ENCODE measurements around the gene RELN.

RELN gene

GRCh38 chr7:103857435-103857834, 132.0 kb downstream of the RELN start:
- Histone ChIP-seq H3K36me3 (ENCODE audit: control insufficient read depth in 2 of 2, insufficient read depth in 1 of 2, low read length in 2 of 2) (no peaks in the 10 kb centered on the region), H3K9me3 (ENCODE audit: control insufficient read depth, insufficient read depth, low read depth, low read length) (no peaks in the 10 kb centered on the region), H3K4me3 (ENCODE audit: low read depth, low read length) (no peak overlapping the region), H3K27ac (ENCODE audit: extremely low read depth, low read depth, low read length) (no peak overlapping the region), H3K4me1 (ENCODE audit: control insufficient read depth, insufficient read depth, low read length) (no peaks in the 10 kb centered on the region)
- TF ChIP-seq PRDM10 (tag by site-specific recombination; IDR thresholded peaks at IDR 0.05) (no peak), BCL6B (tag by site-specific recombination; IDR thresholded peaks at IDR 0.05) (no peak), KLF10 (tag by site-specific recombination; IDR thresholded peaks at IDR 0.05) (no peak), SCRT2 (tag by site-specific recombination; IDR thresholded peaks at IDR 0.05) (no peak), ZNF433 (tag by site-specific recombination; IDR thresholded peaks at IDR 0.05; ENCODE audit: low read depth) (no peak), ZBTB48 (tag by site-specific recombination; IDR thresholded peaks at IDR 0.05) (no peak), AEBP2 (tag by site-specific recombination; IDR thresholded peaks at IDR 0.05; ENCODE audit: borderline replicate concordance) (no peak), ZNF169 (tag by site-specific recombination; IDR thresholded peaks at IDR 0.05) (no peak), ZNF416 (tag by site-specific recombination; IDR thresholded peaks at IDR 0.05) (no peak), KLF16 (tag by site-specific recombination; IDR thresholded peaks at IDR 0.05) (no peak), ZNF138 (tag by site-specific recombination; IDR thresholded peaks at IDR 0.05; ENCODE audit: borderline replicate concordance) (no peak), MYNN (tag by site-specific recombination; IDR thresholded peaks at IDR 0.05; ENCODE audit: borderline replicate concordance) (no peak), HIC1 (tag by site-specific recombination; IDR thresholded peaks at IDR 0.05) (no peak), ZNF239 (tag by site-specific recombination; IDR thresholded peaks at IDR 0.05) (no peak)
- CTCF ChIA-PET, result no interaction called here
- POLR2A ChIA-PET, result no interaction called here

GRCh38 chr7:103856929-103857328, 132.5 kb downstream of the RELN start:
- no peaks in the 10 kb centered on the region for H3K4me1 ChIP-seq (ENCODE audit: control insufficient read depth, insufficient read depth, low read length)
- CTCF ChIA-PET, result no interaction called here
- H3K36me3 ChIP-seq (ENCODE audit: control insufficient read depth in 2 of 2, insufficient read depth in 1 of 2, low read length in 2 of 2), result no peaks in the 10 kb centered on the region
- no peak overlapping the region for H3K27ac ChIP-seq (ENCODE audit: extremely low read depth, low read depth, low read length)
- H3K4me3 ChIP-seq (ENCODE audit: low read depth, low read length), result no peak overlapping the region
- no peaks in the 10 kb centered on the region for H3K9me3 ChIP-seq (ENCODE audit: control insufficient read depth, insufficient read depth, low read depth, low read length)
- POLR2A ChIA-PET, result no interaction called here
- TF ChIP-seq ZFP69B (tag by site-specific recombination; IDR thresholded peaks at IDR 0.05) (no peak), ZNF837 (tag by site-specific recombination; IDR thresholded peaks at IDR 0.05) (no peak), ZNF362 (tag by site-specific recombination; IDR thresholded peaks at IDR 0.05) (no peak), ZNF248 (tag by site-specific recombination; IDR thresholded peaks at IDR 0.05) (no peak), ZNF791 (tag by site-specific recombination; IDR thresholded peaks at IDR 0.05) (no peak), ZNF518A (tag by site-specific recombination; conservative IDR thresholded peaks at IDR 0.05; ENCODE audit: low read depth) (no peak), HOXC10 (CRISPR knock-in tag; IDR thresholded peaks at IDR 0.05) (no peak)

Data from HEK293 (cell line).